ENCODE results near the gene CEMIP. TPM values are rescaled to one million over a fixed set of nuclear protein-coding genes. Genes with fewer than 3 reads are reported as not detected.

CEMIP gene
- total RNA-seq, 1 experiment from 2014 or later = 0.61 TPM

GRCh38 chr15:80976851-80977250 is 197.7 kb downstream of the CEMIP start:
- peaks cover 9% of the 10 kb centered on the region; the same call in 1 of the 2 replicates for H3F3A ChIP-seq (ENCODE audit: insufficient read depth, low read depth)
- H3K27me3 ChIP-seq (ENCODE audit: insufficient read depth, low read depth) = no peaks in the 10 kb centered on the region
- H4K20me1 ChIP-seq (ENCODE audit: insufficient read depth) = no peaks in the 10 kb centered on the region
- H3K79me2 ChIP-seq (ENCODE audit: low read depth) = peaks cover 8% of the 10 kb centered on the region
- 0 out of 2 replicates have a peak, but pooled peaks cover 12% of the 10 kb centered on the region for H3K4me1 ChIP-seq (replicated peaks; ENCODE audit: insufficient read depth)
- no TSS peak for BruUV-seq (replicated peaks)
- TF ChIP-seq EZH2 (IDR thresholded peaks at IDR 0.05; ENCODE audit: low read depth) = no peak
- no peak for TF ChIP-seq CTCF (conservative IDR thresholded peaks at IDR 0.05)
- no peak for DNase-seq
- no peak overlapping the region for H3K4me2 ChIP-seq
- ChIA-PET POLR2A (ENCODE audit: unreplicated experiment) (no interaction called here), CTCF (interaction anchor here (0.7 kb wide), 1 partner anchor 289 kb away, joined by 3 read pairs; no protein-coding TSS in a partner anchor)
- H3K9me3 ChIP-seq (ENCODE audit: insufficient read depth, low read depth) = no peaks in the 10 kb centered on the region
- H3K27ac ChIP-seq = no peak overlapping the region
- no peaks in the 10 kb centered on the region for H3K9me2 ChIP-seq (ENCODE audit: insufficient read depth)
- H3K36me3 ChIP-seq (ENCODE audit: low read depth) = peaks cover 22% of the 10 kb centered on the region
- H2AFZ ChIP-seq = no peak overlapping the region
- H3K4me3 ChIP-seq = no peak overlapping the region
- intact Hi-C loops (cut with micrococcal nuclease; ENCODE audit: unreplicated experiment) = no loop called here

- Histone ChIP-seq H3K4me2 (no peak overlapping the region), H3K79me2 (ENCODE audit: low read depth) (peaks cover 13% of the 10 kb centered on the region), H3K27ac (no peak overlapping the region), H3F3A (ENCODE audit: insufficient read depth, low read depth) (peaks cover 9% of the 10 kb centered on the region; the same call in 1 of the 2 replicates), H3K9me2 (ENCODE audit: insufficient read depth) (no peaks in the 10 kb centered on the region), H3K4me3 (no peak overlapping the region), H3K4me1 (replicated peaks; ENCODE audit: insufficient read depth) (0 out of 2 replicates have a peak, but pooled peaks cover 12% of the 10 kb centered on the region), H3K36me3 (ENCODE audit: low read depth) (peaks cover 30% of the 10 kb centered on the region), H4K20me1 (ENCODE audit: insufficient read depth) (no peaks in the 10 kb centered on the region), H3K27me3 (ENCODE audit: insufficient read depth, low read depth) (no peaks in the 10 kb centered on the region), H3K9me3 (ENCODE audit: insufficient read depth, low read depth) (no peaks in the 10 kb centered on the region), H2AFZ (no peak overlapping the region)
- ChIA-PET POLR2A (ENCODE audit: unreplicated experiment) (interaction anchor here (0.6 kb wide), 1 partner anchor 405 kb away, joined by 3 read pairs; no protein-coding TSS in a partner anchor), CTCF (interaction anchor here (1.2 kb wide), 1 partner anchor 288 kb away, joined by 3 read pairs; no protein-coding TSS in a partner anchor)
- no TSS peak for BruUV-seq (replicated peaks)
- no peak for DNase-seq
- intact Hi-C loops (cut with micrococcal nuclease; ENCODE audit: unreplicated experiment) = no loop called here
- TF ChIP-seq EZH2 (IDR thresholded peaks at IDR 0.05; ENCODE audit: low read depth) (no peak), CTCF (conservative IDR thresholded peaks at IDR 0.05) (no peak)
These were observed 198.5 kb downstream of the CEMIP start for GRCh38 chr15:80977627-80978036.

- Histone ChIP-seq H3K27me3 (ENCODE audit: insufficient read depth, low read depth) (no peaks in the 10 kb centered on the region), H3K9me2 (ENCODE audit: insufficient read depth) (no peaks in the 10 kb centered on the region), H4K20me1 (ENCODE audit: insufficient read depth) (no peaks in the 10 kb centered on the region), H3K9me3 (ENCODE audit: insufficient read depth, low read depth) (no peaks in the 10 kb centered on the region), H3K4me1 (replicated peaks; ENCODE audit: insufficient read depth) (0 out of 2 replicates have a peak, but pooled peaks cover 12% of the 10 kb centered on the region), H3K27ac (peak overlapping the region; percentile 37), H3K4me2 (no peak overlapping the region), H3K4me3 (no peak overlapping the region), H3F3A (ENCODE audit: insufficient read depth, low read depth) (peaks cover 9% of the 10 kb centered on the region; the same call in 1 of the 2 replicates), H2AFZ (no peak overlapping the region), H3K79me2 (ENCODE audit: low read depth) (peaks cover 22% of the 10 kb centered on the region), H3K36me3 (ENCODE audit: low read depth) (peaks cover 32% of the 10 kb centered on the region)
- TSS peak; percentile 50 for BruUV-seq (replicated peaks)
- POLR2A ChIA-PET (ENCODE audit: unreplicated experiment) = no interaction called here
- intact Hi-C loops (cut with micrococcal nuclease; ENCODE audit: unreplicated experiment) = no loop called here
- CTCF ChIA-PET = interaction anchor here (1.0 kb wide), 1 partner anchor 287 kb away, joined by 3 read pairs; no protein-coding TSS in a partner anchor
- peak in 1 of 2 experiments; percentile 56 for DNase-seq
- TF ChIP-seq EZH2 (IDR thresholded peaks at IDR 0.05; ENCODE audit: low read depth) (no peak), CTCF (conservative IDR thresholded peaks at IDR 0.05) (no peak)
These were observed 199.6 kb downstream of the CEMIP start for GRCh38 chr15:80978685-80979329.
